Globus pallidus (tissue), 1 donor: ENCODE results near the gene VPS4B.

Experiments
- DNase-seq: peaks from one replicate; pipeline ENCODE4 v3.0.0-alpha.2; 2015; ENCODE audit warnings: low spot score

The VPS4B gene

GRCh38 chr18:63430526-63430925 lies 8.2 kb upstream of the VPS4B start:
- no peak for DNase-seq

- DNase-seq, result no peak
These were observed 5.3 kb upstream of the VPS4B start for GRCh38 chr18:63427558-63427957.

- no peak for DNase-seq
These were observed 608 bp upstream of the VPS4B start for GRCh38 chr18:63422864-63423304.

GRCh38 chr18:63421514-63421913 lies 762 bp downstream of the VPS4B start:
- no peak for DNase-seq

- no peak for DNase-seq
These were observed 9.3 kb downstream of the VPS4B start for GRCh38 chr18:63412953-63413352.

- DNase-seq, result no peak
These were observed 11.5 kb downstream of the VPS4B start for GRCh38 chr18:63410792-63411191.

- no peak for DNase-seq
These were observed 13.0 kb downstream of the VPS4B start for GRCh38 chr18:63409301-63409700.

- no peak for DNase-seq
These were observed 14.5 kb downstream of the VPS4B start for GRCh38 chr18:63407734-63408133.

GRCh38 chr18:63405986-63406385 lies 16.3 kb downstream of the VPS4B start:
- DNase-seq, result no peak

- no peak for DNase-seq
These were observed 19.8 kb downstream of the VPS4B start for GRCh38 chr18:63402246-63403162.

- DNase-seq, result no peak
These were observed 23.0 kb downstream of the VPS4B start for GRCh38 chr18:63399300-63399699.

GRCh38 chr18:63397349-63397748 lies 24.9 kb downstream of the VPS4B start:
- DNase-seq, result no peak

- no peak for DNase-seq
These were observed 26.8 kb downstream of the VPS4B start for GRCh38 chr18:63395503-63395902.

GRCh38 chr18:63394954-63395353 lies 27.3 kb downstream of the VPS4B start:
- DNase-seq, result no peak

- DNase-seq, result no peak
These were observed 34.4 kb downstream of the VPS4B start for GRCh38 chr18:63387861-63388260.

- DNase-seq, result no peak
These were observed 39.4 kb downstream of the VPS4B start for GRCh38 chr18:63382843-63383242.

GRCh38 chr18:63379639-63379962 lies 42.7 kb downstream of the VPS4B start:
- no peak for DNase-seq

- DNase-seq, result no peak
These were observed 43.2 kb downstream of the VPS4B start for GRCh38 chr18:63378919-63379638.

GRCh38 chr18:63377275-63377980 lies 44.8 kb downstream of the VPS4B start:
- DNase-seq, result no peak

GRCh38 chr18:63376538-63376937 lies 45.7 kb downstream of the VPS4B start:
- DNase-seq, result no peak

- no peak for DNase-seq
These were observed 47.7 kb downstream of the VPS4B start for GRCh38 chr18:63374540-63374939.

- no peak for DNase-seq
These were observed 49.1 kb downstream of the VPS4B start for GRCh38 chr18:63373161-63373560.

- no peak for DNase-seq
These were observed 53.7 kb downstream of the VPS4B start for GRCh38 chr18:63368611-63369010.
